ENCODE measurements around the gene SLC29A2.
A peak's percentile ranks its signal among the peaks of the same experiment; 100 is the strongest.

The SLC29A2 gene

GRCh38 chr11:66371627-66372415 lies at the start of gene SLC29A2:
TSS of gene SLC29A2 (minus strand) at chr11:66371760. CDS start at chr11:66371591, 169 bp downstream.
- H3K9me3 Mint-ChIP-seq: no peaks in the 10 kb centered on the region
- H3K27ac Mint-ChIP-seq: peak within 1 kb of the TSS; percentile 88
- H3K4me3 Mint-ChIP-seq: peak within 1 kb of the TSS; percentile 88
- peaks cover 15% of the 10 kb centered on the region for H3K4me1 Mint-ChIP-seq
- no peaks in the 10 kb centered on the region for H3K27me3 Mint-ChIP-seq
- H3K36me3 Mint-ChIP-seq: no peaks in the 10 kb centered on the region

- Mint-ChIP-seq H3K36me3 (peaks cover 4% of the 10 kb centered on the region), H3K27me3 (peaks cover 28% of the 10 kb centered on the region), H3K27ac (peak within 1 kb of the TSS; percentile 4), H3K9me3 (peaks cover 13% of the 10 kb centered on the region), H3K4me3 (no peak within 1 kb of the TSS), H3K4me1 (peaks cover 34% of the 10 kb centered on the region)
Measured at GRCh38 chr11:66420671-66421476, 49.3 kb upstream of the SLC29A2 start, which contains the start of gene NPAS4. TSS of gene NPAS4 (plus strand) at chr11:66421035. CDS start at chr11:66421180, 145 bp downstream.

GRCh38 chr11:66419825-66420224 lies 48.3 kb upstream of the SLC29A2 start:
- Mint-ChIP-seq H3K27me3 (peaks cover 35% of the 10 kb centered on the region), H3K4me3 (no peak overlapping the region), H3K27ac (no peak overlapping the region), H3K4me1 (peaks cover 34% of the 10 kb centered on the region), H3K36me3 (peaks cover 4% of the 10 kb centered on the region), H3K9me3 (peaks cover 13% of the 10 kb centered on the region)

- peaks cover 13% of the 10 kb centered on the region for H3K9me3 Mint-ChIP-seq
- H3K4me3 Mint-ChIP-seq: peak overlapping the region; percentile 71
- H3K27me3 Mint-ChIP-seq: peaks cover 38% of the 10 kb centered on the region
- peaks cover 34% of the 10 kb centered on the region for H3K4me1 Mint-ChIP-seq
- H3K36me3 Mint-ChIP-seq: peaks cover 4% of the 10 kb centered on the region
- H3K27ac Mint-ChIP-seq: peak overlapping the region; percentile 62
Measured at GRCh38 chr11:66418986-66419308, 47.4 kb upstream of the SLC29A2 start.

GRCh38 chr11:66418168-66418985 lies 46.8 kb upstream of the SLC29A2 start:
- Mint-ChIP-seq H3K27ac (peak overlapping the region; percentile 62), H3K4me3 (peak overlapping the region; percentile 74), H3K4me1 (peaks cover 34% of the 10 kb centered on the region), H3K36me3 (peaks cover 4% of the 10 kb centered on the region), H3K27me3 (peaks cover 42% of the 10 kb centered on the region), H3K9me3 (peaks cover 13% of the 10 kb centered on the region)

GRCh38 chr11:66417000-66417399 lies 45.4 kb upstream of the SLC29A2 start:
- Mint-ChIP-seq H3K27me3 (peaks cover 45% of the 10 kb centered on the region), H3K4me3 (peak overlapping the region; percentile 74), H3K27ac (peak overlapping the region; percentile 30), H3K4me1 (peaks cover 34% of the 10 kb centered on the region), H3K9me3 (peaks cover 13% of the 10 kb centered on the region), H3K36me3 (peaks cover 4% of the 10 kb centered on the region)

- H3K36me3 Mint-ChIP-seq: peaks cover 4% of the 10 kb centered on the region
- H3K27ac Mint-ChIP-seq: no peak overlapping the region
- no peak overlapping the region for H3K4me3 Mint-ChIP-seq
- peaks cover 13% of the 10 kb centered on the region for H3K9me3 Mint-ChIP-seq
- H3K4me1 Mint-ChIP-seq: peaks cover 30% of the 10 kb centered on the region
- peaks cover 49% of the 10 kb centered on the region for H3K27me3 Mint-ChIP-seq
Measured at GRCh38 chr11:66415423-66415822, 43.9 kb upstream of the SLC29A2 start.

GRCh38 chr11:66414120-66414934 lies 42.8 kb upstream of the SLC29A2 start:
- H3K36me3 Mint-ChIP-seq: peaks cover 4% of the 10 kb centered on the region
- H3K4me3 Mint-ChIP-seq: no peak overlapping the region
- H3K9me3 Mint-ChIP-seq: peaks cover 13% of the 10 kb centered on the region
- no peak overlapping the region for H3K27ac Mint-ChIP-seq
- H3K27me3 Mint-ChIP-seq: peaks cover 46% of the 10 kb centered on the region
- H3K4me1 Mint-ChIP-seq: peaks cover 27% of the 10 kb centered on the region

- Mint-ChIP-seq H3K27me3 (peaks cover 40% of the 10 kb centered on the region), H3K4me1 (peaks cover 19% of the 10 kb centered on the region), H3K36me3 (peaks cover 2% of the 10 kb centered on the region), H3K9me3 (peaks cover 8% of the 10 kb centered on the region), H3K27ac (no peak overlapping the region), H3K4me3 (no peak overlapping the region)
Measured at GRCh38 chr11:66413167-66413566, 41.6 kb upstream of the SLC29A2 start.

- no peak overlapping the region for H3K4me3 Mint-ChIP-seq
- H3K9me3 Mint-ChIP-seq: peaks cover under 1% of the 10 kb centered on the region
- H3K27me3 Mint-ChIP-seq: peaks cover 30% of the 10 kb centered on the region
- peaks cover 9% of the 10 kb centered on the region for H3K4me1 Mint-ChIP-seq
- no peaks in the 10 kb centered on the region for H3K36me3 Mint-ChIP-seq
- no peak overlapping the region for H3K27ac Mint-ChIP-seq
Measured at GRCh38 chr11:66412110-66412509, 40.5 kb upstream of the SLC29A2 start.

- no peak overlapping the region for H3K27ac Mint-ChIP-seq
- H3K27me3 Mint-ChIP-seq: peaks cover 23% of the 10 kb centered on the region
- peaks cover 4% of the 10 kb centered on the region for H3K4me1 Mint-ChIP-seq
- no peak overlapping the region for H3K4me3 Mint-ChIP-seq
- no peaks in the 10 kb centered on the region for H3K36me3 Mint-ChIP-seq
- H3K9me3 Mint-ChIP-seq: no peaks in the 10 kb centered on the region
Measured at GRCh38 chr11:66411323-66411722, 39.8 kb upstream of the SLC29A2 start.

- Mint-ChIP-seq H3K9me3 (no peaks in the 10 kb centered on the region), H3K4me1 (peaks cover 4% of the 10 kb centered on the region), H3K27me3 (peaks cover 23% of the 10 kb centered on the region), H3K27ac (no peak overlapping the region), H3K4me3 (no peak overlapping the region), H3K36me3 (no peaks in the 10 kb centered on the region)
Measured at GRCh38 chr11:66410191-66410590, 38.6 kb upstream of the SLC29A2 start.

- H3K27ac Mint-ChIP-seq: no peak overlapping the region
- peaks cover 18% of the 10 kb centered on the region for H3K27me3 Mint-ChIP-seq
- H3K9me3 Mint-ChIP-seq: no peaks in the 10 kb centered on the region
- no peaks in the 10 kb centered on the region for H3K36me3 Mint-ChIP-seq
- H3K4me1 Mint-ChIP-seq: peaks cover 4% of the 10 kb centered on the region
- no peak overlapping the region for H3K4me3 Mint-ChIP-seq
Measured at GRCh38 chr11:66409226-66409625, 37.7 kb upstream of the SLC29A2 start.

- Mint-ChIP-seq H3K4me1 (peaks cover 4% of the 10 kb centered on the region), H3K36me3 (no peaks in the 10 kb centered on the region), H3K4me3 (peak overlapping the region; percentile 90), H3K27me3 (peaks cover 16% of the 10 kb centered on the region), H3K27ac (peak overlapping the region; percentile 26), H3K9me3 (no peaks in the 10 kb centered on the region)
Measured at GRCh38 chr11:66408488-66409214, 37.1 kb upstream of the SLC29A2 start.
